GM12872 (cell line): ENCODE measurements around the gene RNF220.
A peak's percentile ranks its signal among the peaks of the same experiment; 100 is the strongest.

Experiments used
- TF ChIP-seq, protein P1 (sequence below): IDR thresholded peaks from 3 replicates; pipeline ENCODE4 v1.5.1; 2011; ENCODE audit warnings: low read depth, mild to moderate bottlenecking, low read length, moderate library complexity; ENCODE audit not compliant: insufficient read depth

RNF220 gene

DNA sequence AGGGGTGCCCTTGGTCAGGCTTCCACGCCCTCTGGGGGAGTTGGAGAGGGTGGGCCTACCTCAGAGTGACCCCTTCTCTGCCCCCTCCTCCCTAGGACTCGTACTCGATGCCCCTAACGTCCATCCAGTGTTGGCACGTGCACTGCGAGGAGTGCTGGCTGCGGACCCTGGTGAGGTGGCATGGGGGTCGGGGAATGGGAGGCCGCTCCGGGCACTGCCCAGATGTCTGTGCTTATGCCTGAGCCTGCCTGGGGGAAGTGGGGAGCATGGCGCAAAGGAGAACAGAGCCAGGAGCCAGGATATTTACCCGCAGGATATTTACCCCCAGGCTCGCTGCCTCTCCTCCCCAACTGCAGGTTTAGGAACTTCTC, 244.7 kb downstream of the RNF220 start:
- TF ChIP-seq, protein P1, sequence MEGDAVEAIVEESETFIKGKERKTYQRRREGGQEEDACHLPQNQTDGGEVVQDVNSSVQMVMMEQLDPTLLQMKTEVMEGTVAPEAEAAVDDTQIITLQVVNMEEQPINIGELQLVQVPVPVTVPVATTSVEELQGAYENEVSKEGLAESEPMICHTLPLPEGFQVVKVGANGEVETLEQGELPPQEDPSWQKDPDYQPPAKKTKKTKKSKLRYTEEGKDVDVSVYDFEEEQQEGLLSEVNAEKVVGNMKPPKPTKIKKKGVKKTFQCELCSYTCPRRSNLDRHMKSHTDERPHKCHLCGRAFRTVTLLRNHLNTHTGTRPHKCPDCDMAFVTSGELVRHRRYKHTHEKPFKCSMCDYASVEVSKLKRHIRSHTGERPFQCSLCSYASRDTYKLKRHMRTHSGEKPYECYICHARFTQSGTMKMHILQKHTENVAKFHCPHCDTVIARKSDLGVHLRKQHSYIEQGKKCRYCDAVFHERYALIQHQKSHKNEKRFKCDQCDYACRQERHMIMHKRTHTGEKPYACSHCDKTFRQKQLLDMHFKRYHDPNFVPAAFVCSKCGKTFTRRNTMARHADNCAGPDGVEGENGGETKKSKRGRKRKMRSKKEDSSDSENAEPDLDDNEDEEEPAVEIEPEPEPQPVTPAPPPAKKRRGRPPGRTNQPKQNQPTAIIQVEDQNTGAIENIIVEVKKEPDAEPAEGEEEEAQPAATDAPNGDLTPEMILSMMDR: no peak

DNA sequence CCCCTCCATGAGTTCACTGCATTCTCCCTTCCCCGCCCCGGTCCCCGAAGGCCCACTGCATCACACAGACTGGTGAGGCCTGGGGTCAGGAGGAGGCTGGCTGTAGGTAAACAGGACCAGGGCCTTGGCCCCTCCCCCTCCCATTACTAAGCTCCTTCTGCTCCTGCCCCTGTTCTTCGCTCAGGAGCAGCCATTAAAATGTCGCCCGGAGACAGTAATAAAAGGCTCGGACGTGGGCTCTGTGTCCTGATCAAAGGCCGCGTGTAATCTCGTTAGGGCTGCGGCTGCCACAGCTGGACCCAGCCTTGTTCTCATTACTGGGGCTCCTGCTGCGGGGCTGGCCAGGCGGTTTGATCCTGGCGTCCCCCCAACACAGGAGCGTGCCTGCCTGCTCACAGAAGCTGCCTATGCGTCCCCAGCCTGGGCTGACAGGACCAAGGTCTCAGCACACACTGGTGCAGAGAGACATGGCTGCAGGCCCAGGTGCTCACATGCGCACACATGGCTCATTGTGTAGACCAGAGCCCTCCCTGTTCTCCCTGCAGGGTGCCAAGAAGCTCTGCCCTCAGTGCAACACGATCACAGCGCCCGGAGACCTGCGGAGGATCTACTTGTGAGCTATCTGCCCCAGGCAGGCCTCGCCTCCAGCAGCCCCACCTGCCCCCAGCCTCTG, 245.2 kb downstream of the RNF220 start:
- TF ChIP-seq, protein P1: no peak

DNA sequence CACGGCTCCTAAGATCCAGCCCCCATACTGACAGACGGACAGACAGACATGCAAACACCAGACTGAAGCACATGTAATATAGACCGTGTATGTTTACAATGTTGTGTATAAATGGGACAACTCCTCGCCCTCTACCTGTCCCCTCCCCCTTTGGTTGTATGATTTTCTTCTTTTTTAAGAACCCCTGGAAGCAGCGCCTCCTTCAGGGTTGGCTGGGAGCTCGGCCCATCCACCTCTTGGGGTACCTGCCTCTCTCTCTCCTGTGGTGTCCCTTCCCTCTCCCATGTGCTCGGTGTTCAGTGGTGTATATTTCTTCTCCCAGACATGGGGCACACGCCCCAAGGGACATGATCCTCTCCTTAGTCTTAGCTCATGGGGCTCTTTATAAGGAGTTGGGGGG, 246.0 kb downstream of the RNF220 start:
- TF ChIP-seq, protein P1: no peak

DNA sequence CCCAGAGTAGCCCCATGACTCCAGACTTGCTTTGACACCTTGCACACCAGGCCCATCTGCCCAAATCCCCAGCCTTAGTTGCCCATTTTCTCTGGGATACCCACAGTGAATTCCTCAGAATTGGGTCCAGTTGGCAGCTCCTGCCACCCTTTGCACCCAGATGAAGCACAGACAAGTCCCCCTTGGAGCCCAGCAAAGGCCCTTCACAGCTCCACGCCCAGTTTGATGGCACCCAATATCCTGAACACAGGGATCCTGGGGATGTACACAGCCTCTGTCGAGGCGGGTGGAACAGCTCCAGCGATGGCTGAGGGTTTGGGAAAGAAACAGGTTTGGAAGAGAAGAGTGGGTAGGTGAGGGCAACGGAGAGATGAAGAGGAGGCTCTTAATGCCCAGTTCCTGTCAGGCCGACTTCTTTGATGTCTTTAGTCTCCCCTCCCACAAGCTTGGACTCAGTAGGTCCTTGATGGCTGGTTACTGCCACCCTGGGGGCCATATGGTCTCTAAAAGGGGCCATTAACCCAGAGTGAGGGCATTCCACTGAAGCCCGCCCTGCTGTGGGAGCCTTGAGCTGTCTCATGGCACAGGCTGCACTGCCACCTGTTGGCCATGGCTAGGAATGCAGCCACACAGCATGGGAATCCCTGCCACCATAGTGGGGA, 247.5 kb downstream of the RNF220 start:
- TF ChIP-seq, protein P1: peak; percentile 99

DNA sequence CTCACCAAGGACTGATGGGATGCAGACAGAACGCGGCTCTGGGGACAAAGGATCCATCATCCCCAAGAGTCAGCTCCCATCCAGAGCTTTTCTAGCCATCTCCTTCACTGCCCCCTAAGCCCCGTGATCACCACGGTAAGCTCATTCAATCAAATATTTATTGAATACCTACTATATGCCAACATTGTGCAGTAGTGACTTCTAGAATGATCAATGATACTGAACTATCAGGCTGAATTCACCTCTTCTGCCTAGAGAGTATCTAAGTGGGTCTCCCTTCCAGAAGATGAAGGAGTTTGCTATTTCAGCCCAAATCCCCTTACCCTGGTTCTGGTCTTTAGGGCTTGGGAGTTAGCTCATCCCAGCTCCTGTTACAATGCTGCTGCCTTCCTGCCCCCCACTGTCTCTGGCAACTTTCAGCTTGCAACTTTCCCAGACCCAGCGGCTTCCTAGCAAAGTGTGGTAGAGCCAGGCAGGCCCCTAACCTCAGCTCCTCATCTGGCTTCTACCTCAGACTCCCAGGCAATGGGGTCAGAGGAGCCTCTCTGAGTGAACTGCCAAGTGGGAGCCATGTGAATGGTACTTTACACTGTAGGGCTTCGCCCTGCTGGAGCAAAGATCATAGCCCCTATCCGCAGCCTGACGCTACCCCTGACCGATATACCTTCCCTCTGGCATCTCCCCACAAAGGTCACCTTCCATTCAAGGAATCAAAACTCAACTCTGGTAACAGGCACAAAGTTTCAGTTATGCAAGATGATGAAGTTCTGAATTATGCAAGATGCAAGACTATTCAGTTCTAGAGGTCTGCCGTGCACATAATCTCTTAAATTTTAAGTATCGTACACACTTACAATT, 248.3 kb downstream of the RNF220 start:
- TF ChIP-seq, protein P1: no peak

DNA sequence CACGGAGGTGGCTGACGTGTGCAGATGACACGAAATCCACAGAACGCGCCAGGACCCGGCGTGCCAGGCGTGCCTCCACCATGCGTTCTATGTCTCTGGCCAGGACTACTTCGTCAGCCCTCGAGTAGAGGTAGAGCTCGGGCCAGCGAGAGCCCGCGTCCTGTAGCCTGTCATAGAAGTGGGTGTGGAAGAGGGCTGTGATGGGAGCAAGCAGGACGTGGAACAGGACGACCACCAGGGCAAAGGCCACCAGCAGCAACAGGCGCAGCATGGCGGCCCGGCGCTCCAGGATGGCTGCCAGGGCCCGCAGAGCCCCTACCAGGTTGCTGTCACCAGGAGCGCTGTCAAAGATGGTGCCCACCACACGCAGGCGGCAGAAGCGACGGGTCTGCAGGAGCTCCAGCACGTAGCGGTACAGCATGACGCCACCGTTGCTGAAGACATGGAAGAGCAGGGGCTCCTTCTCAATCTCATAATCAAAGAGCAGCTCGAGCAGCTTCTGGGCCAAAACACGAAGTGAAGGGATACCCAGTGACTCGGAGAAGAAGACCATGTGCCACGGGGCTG, 249.6 kb downstream of the RNF220 start:
- TF ChIP-seq, protein P1: no peak

DNA sequence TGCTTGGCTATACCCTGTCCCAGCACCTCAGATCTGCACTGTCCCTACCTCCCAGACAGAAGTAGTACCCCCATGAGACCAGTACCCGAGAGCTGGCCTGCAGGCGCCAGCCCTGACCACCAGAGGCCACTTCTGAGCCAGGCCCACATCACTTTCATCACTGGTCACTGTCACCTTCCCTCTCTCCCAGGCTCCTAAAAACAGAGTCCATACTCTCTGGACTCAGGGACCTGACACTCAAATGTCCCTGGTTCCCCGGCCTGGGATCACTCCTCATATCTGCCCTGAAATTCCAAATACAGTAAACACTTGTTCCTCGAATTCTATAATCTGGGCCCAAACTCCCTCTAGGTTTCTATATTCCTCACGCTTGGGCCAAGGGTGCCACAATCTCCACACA, 250.6 kb downstream of the RNF220 start:
- TF ChIP-seq, protein P1: peak; percentile 82
